Neural cell (in vitro differentiated cells): ENCODE data around the gene HPS4. TPM values are rescaled to one million over a fixed set of nuclear protein-coding genes. Genes with fewer than 3 reads are reported as not detected.

Experiments
- H2AFZ ChIP-seq: fragments of 200-600, 300-800 bp; sonication (generic), shearing (Covaris generic); 2 replicates; pipeline ENCODE4 v1.6.0; 2014; ENCODE audit warnings: low read depth, mild to moderate bottlenecking, antibody characterized with exemption, low read length, moderate library complexity
- H3F3A ChIP-seq: fragments of 200-600 bp; shearing (Covaris generic); 2 replicates; pipeline ENCODE4 v1.6.1; 2016; ENCODE audit warnings: mild to moderate bottlenecking, moderate library complexity, mixed read lengths, antibody characterized with exemption, low read length; ENCODE audit not compliant: insufficient read depth, poor library complexity, severe bottlenecking
- H3K27ac ChIP-seq: fragments of 200-600, 300-800 bp; sonication (generic), shearing (Covaris generic); 2 replicates; pipeline ENCODE4 v1.5.1; 2014; ENCODE audit warnings: mild to moderate bottlenecking, low read length, moderate library complexity
- H3K27me3 ChIP-seq: fragments of 300-800, 200-600 bp; sonication (generic), shearing (Covaris generic); 2 replicates; pipeline ENCODE4 v1.6.0; 2014; ENCODE audit warnings: mild to moderate bottlenecking, low read depth, low read length, moderate library complexity; ENCODE audit not compliant: insufficient read depth
- H3K36me3 ChIP-seq: fragments of 300-800, 200-600 bp; sonication (generic), shearing (Covaris generic); 2 replicates; pipeline ENCODE4 v1.5.1; 2014; ENCODE audit warnings: mild to moderate bottlenecking, antibody characterized with exemption, low read length, moderate library complexity; ENCODE audit not compliant: insufficient read depth
- H3K4me2 ChIP-seq: fragments of 300-800, 200-600 bp; sonication (generic), shearing (Covaris generic); 2 replicates; pipeline ENCODE4 v1.6.0; 2014; ENCODE audit warnings: mild to moderate bottlenecking, low read length
- H3K4me3 ChIP-seq: fragments of 300-800, 200-600 bp; sonication (generic), shearing (Covaris generic); 2 replicates; pipeline ENCODE4 v1.5.1; 2014; ENCODE audit warnings: mild to moderate bottlenecking, low read length, moderate library complexity
- H3K79me2 ChIP-seq: fragments of 200-600 bp; shearing (Covaris generic); replicated peaks from 2 replicates; pipeline ENCODE4 v1.6.0; 2014; ENCODE audit warnings: mild to moderate bottlenecking, low read length, moderate library complexity; ENCODE audit not compliant: insufficient read depth
- H3K9ac ChIP-seq: fragments of 300-800, 200-600 bp; sonication (generic), shearing (Covaris generic); 2 replicates; pipeline ENCODE4 v1.6.1; 2016; ENCODE audit warnings: mild to moderate bottlenecking, low read length, mixed read lengths
- H3K9me2 ChIP-seq: fragments of 200-600 bp; shearing (Covaris generic); 2 replicates; pipeline ENCODE4 v1.6.1; 2016; ENCODE audit warnings: mild to moderate bottlenecking, low read length, mixed read lengths; ENCODE audit not compliant: insufficient read depth
- H3K9me3 ChIP-seq: fragments of 200-600, 300-800 bp; sonication (generic), shearing (Covaris generic); 2 replicates; pipeline ENCODE4 v1.6.1; 2016; ENCODE audit warnings: mild to moderate bottlenecking, mixed run types, low read length, moderate library complexity, mixed read lengths
- H4K20me1 ChIP-seq: fragments of 200-600 bp; shearing (Covaris generic); 2 replicates; pipeline ENCODE4 v1.6.1; 2016; ENCODE audit warnings: mild to moderate bottlenecking, mixed run types; ENCODE audit not compliant: insufficient read depth
- EP300 ChIP-seq: fragments of 450-650 bp; conservative IDR thresholded peaks from 2 replicates; pipeline ENCODE4 v1.6.1; 2014; ENCODE audit warnings: antibody characterized with exemption, mild to moderate bottlenecking, moderate library complexity; ENCODE audit not compliant: poor library complexity, severe bottlenecking
- EZH2 ChIP-seq: fragments of 200-600, 300-800 bp; shearing (Covaris generic), sonication (generic); IDR thresholded peaks from 2 replicates; pipeline ENCODE4 v1.6.1; 2014; ENCODE audit warnings: antibody characterized with exemption, low read length, borderline replicate concordance, mild to moderate bottlenecking; ENCODE audit not compliant: insufficient read depth, poor library complexity, severe bottlenecking
- MXI1 ChIP-seq: fragments of 450-650 bp; conservative IDR thresholded peaks from 2 replicates; pipeline ENCODE4 v1.6.1; 2014; ENCODE audit warnings: antibody characterized with exemption, mild to moderate bottlenecking; ENCODE audit not compliant: poor library complexity, severe bottlenecking
- POLR2AphosphoS5 ChIP-seq: IDR thresholded peaks from 2 replicates; pipeline ENCODE4 v1.6.1; 2012
- RAD21 ChIP-seq: fragments of 450-650 bp; conservative IDR thresholded peaks from 2 replicates; pipeline ENCODE4 v1.6.1; 2014; ENCODE audit warnings: antibody characterized with exemption, mild to moderate bottlenecking, moderate library complexity
- SMC3 ChIP-seq: fragments of 450-650 bp; conservative IDR thresholded peaks from 2 replicates; pipeline ENCODE4 v1.6.1; 2014; ENCODE audit warnings: antibody characterized with exemption, mild to moderate bottlenecking, moderate library complexity; ENCODE audit not compliant: poor library complexity
- TAF1 ChIP-seq: IDR thresholded peaks from 2 replicates; pipeline ENCODE4 v1.6.1; 2012; ENCODE audit warnings: low read depth
- polyA plus RNA-seq: library from polyadenylated mRNA; depleted of rRNA; stranded (reverse); fragments of >200 nt; gene quantifications from 2 replicates; pipeline ENCODE4 v1.2.3, GENCODE V29; 2014
- TF ChIP-seq, protein P1 (sequence below): IDR thresholded peaks from 2 replicates; pipeline ENCODE4 v1.6.1; 2012; ENCODE audit warnings: borderline replicate concordance
- TF ChIP-seq, protein P2 (sequence below): fragments of 450-650 bp; IDR thresholded peaks from 2 replicates; pipeline ENCODE4 v1.5.1; 2014; ENCODE audit warnings: antibody characterized with exemption, mild to moderate bottlenecking, moderate library complexity; ENCODE audit not compliant: poor library complexity, severe bottlenecking

The HPS4 gene
- polyA plus RNA-seq, 1 donor from 2014 or later, result 54.1 TPM

DNA sequence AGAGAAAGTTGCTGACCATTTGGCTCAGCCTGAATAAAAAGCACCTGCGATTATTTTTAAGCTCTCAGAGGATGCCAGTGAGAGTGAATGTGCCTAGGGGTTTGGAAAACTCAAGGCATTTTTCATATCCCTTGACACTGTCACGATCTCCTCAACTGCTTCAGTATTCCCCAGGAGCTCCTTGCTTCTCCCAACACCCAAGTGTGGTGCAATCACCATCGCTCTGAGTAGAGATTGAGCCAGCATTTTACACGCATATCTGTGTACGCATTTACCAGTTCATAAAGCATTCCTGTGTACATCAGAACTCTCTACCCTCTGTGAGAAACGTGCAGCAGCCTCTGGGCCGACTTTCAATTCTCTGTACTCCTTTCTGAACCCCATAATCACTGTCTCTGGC lies 1.4 kb upstream of the HPS4 start:
- no peaks in the 10 kb centered on the region for H3K9me2 ChIP-seq
- no peak overlapping the region for H2AFZ ChIP-seq
- H3K9ac ChIP-seq, result peak overlapping the region; percentile 95
- H3K4me3 ChIP-seq, result peak overlapping the region; percentile 84
- no peaks in the 10 kb centered on the region for H3K9me3 ChIP-seq
- H3K27me3 ChIP-seq, result no peaks in the 10 kb centered on the region
- no peak for TF ChIP-seq MXI1
- TF ChIP-seq SMC3, result no peak
- TF ChIP-seq TAF1, result no peak
- TF ChIP-seq, protein P1, sequence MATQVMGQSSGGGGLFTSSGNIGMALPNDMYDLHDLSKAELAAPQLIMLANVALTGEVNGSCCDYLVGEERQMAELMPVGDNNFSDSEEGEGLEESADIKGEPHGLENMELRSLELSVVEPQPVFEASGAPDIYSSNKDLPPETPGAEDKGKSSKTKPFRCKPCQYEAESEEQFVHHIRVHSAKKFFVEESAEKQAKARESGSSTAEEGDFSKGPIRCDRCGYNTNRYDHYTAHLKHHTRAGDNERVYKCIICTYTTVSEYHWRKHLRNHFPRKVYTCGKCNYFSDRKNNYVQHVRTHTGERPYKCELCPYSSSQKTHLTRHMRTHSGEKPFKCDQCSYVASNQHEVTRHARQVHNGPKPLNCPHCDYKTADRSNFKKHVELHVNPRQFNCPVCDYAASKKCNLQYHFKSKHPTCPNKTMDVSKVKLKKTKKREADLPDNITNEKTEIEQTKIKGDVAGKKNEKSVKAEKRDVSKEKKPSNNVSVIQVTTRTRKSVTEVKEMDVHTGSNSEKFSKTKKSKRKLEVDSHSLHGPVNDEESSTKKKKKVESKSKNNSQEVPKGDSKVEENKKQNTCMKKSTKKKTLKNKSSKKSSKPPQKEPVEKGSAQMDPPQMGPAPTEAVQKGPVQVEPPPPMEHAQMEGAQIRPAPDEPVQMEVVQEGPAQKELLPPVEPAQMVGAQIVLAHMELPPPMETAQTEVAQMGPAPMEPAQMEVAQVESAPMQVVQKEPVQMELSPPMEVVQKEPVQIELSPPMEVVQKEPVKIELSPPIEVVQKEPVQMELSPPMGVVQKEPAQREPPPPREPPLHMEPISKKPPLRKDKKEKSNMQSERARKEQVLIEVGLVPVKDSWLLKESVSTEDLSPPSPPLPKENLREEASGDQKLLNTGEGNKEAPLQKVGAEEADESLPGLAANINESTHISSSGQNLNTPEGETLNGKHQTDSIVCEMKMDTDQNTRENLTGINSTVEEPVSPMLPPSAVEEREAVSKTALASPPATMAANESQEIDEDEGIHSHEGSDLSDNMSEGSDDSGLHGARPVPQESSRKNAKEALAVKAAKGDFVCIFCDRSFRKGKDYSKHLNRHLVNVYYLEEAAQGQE, result no peak
- no peak for TF ChIP-seq RAD21
- TF ChIP-seq, protein P2, sequence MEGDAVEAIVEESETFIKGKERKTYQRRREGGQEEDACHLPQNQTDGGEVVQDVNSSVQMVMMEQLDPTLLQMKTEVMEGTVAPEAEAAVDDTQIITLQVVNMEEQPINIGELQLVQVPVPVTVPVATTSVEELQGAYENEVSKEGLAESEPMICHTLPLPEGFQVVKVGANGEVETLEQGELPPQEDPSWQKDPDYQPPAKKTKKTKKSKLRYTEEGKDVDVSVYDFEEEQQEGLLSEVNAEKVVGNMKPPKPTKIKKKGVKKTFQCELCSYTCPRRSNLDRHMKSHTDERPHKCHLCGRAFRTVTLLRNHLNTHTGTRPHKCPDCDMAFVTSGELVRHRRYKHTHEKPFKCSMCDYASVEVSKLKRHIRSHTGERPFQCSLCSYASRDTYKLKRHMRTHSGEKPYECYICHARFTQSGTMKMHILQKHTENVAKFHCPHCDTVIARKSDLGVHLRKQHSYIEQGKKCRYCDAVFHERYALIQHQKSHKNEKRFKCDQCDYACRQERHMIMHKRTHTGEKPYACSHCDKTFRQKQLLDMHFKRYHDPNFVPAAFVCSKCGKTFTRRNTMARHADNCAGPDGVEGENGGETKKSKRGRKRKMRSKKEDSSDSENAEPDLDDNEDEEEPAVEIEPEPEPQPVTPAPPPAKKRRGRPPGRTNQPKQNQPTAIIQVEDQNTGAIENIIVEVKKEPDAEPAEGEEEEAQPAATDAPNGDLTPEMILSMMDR, result no peak
- no peak for TF ChIP-seq EP300
- no peak for TF ChIP-seq EZH2
- no peak for TF ChIP-seq POLR2AphosphoS5
- H4K20me1 ChIP-seq, result no peaks in the 10 kb centered on the region
- H3K4me2 ChIP-seq, result no peak overlapping the region
- H3K79me2 ChIP-seq, result peaks cover 28% of the 10 kb centered on the region
- H3K27ac ChIP-seq, result peak overlapping the region; percentile 31
- H3F3A ChIP-seq, result no peaks in the 10 kb centered on the region
- no peaks in the 10 kb centered on the region for H3K36me3 ChIP-seq

DNA sequence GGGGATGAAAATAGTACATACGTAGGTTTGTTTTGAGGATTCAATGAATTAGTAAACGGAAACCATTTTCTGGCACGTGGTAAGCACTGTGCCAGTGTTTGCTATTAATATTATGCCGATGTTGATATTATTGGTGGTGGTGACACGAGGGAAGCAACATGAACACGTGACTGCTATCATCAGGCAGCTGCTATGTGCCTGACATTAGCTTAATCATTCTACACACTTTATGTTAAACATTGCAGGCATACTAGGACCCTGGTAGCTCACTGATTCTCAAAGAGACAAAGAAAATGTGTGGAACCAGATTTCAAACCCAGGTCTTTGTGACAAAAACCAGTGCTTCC lies 750 bp upstream of the HPS4 start:
- H3K27ac ChIP-seq, result peak overlapping the region; percentile 73

More for the DNA sequence above, 750 bp upstream of the HPS4 start:
- Histone ChIP-seq H3F3A (no peaks in the 10 kb centered on the region), H3K36me3 (no peaks in the 10 kb centered on the region), H3K9ac (peak overlapping the region; percentile 95), H3K79me2 (peaks cover 28% of the 10 kb centered on the region), H3K4me2 (peak overlapping the region; percentile 60), H2AFZ (peak overlapping the region; percentile 5), H3K4me3 (peak overlapping the region; percentile 84), H4K20me1 (no peaks in the 10 kb centered on the region), H3K9me3 (no peaks in the 10 kb centered on the region), H3K27me3 (no peaks in the 10 kb centered on the region), H3K9me2 (no peaks in the 10 kb centered on the region)
- TF ChIP-seq, protein P1, result no peak
- TF ChIP-seq TAF1 (no peak), EP300 (no peak), SMC3 (no peak), POLR2AphosphoS5 (no peak), MXI1 (no peak), EZH2 (no peak), RAD21 (no peak)
- TF ChIP-seq, protein P2, result no peak
